GM18517 (cell line): Measurements from ENCODE around the gene PXDN.

Experiments
- ATAC-seq: cut with Tn5 transposase; IDR thresholded peaks from one replicate; pipeline ENCODE4 v1.9.1; 2021; ENCODE audit warnings: mild to moderate bottlenecking, moderate library complexity; ENCODE audit not compliant: unreplicated experiment

PXDN gene

GRCh38 chr2:1605102-1606045 is 138.9 kb downstream of the PXDN start:
- ATAC-seq, result no peak

GRCh38 chr2:1603521-1603920 is 140.8 kb downstream of the PXDN start:
- no peak for ATAC-seq

GRCh38 chr2:1603059-1603458 is 141.3 kb downstream of the PXDN start:
- ATAC-seq, result no peak

- no peak for ATAC-seq
These were observed 141.9 kb downstream of the PXDN start for GRCh38 chr2:1602278-1603010.

GRCh38 chr2:1601471-1602277 is 142.6 kb downstream of the PXDN start:
- ATAC-seq, result no peak

- ATAC-seq, result no peak
These were observed 143.3 kb downstream of the PXDN start for GRCh38 chr2:1601067-1601412.

GRCh38 chr2:1600191-1601066 is 143.9 kb downstream of the PXDN start:
- no peak for ATAC-seq

GRCh38 chr2:1599301-1600085 is 144.8 kb downstream of the PXDN start:
- no peak for ATAC-seq

- no peak for ATAC-seq
These were observed 145.5 kb downstream of the PXDN start for GRCh38 chr2:1598800-1599199.

- no peak for ATAC-seq
These were observed 146.1 kb downstream of the PXDN start for GRCh38 chr2:1598041-1598710.

- no peak for ATAC-seq
These were observed 149.0 kb downstream of the PXDN start for GRCh38 chr2:1595274-1595673.

GRCh38 chr2:1594373-1595171 is 149.7 kb downstream of the PXDN start:
- ATAC-seq, result no peak

- no peak for ATAC-seq
These were observed 150.3 kb downstream of the PXDN start for GRCh38 chr2:1594123-1594372.

GRCh38 chr2:1593371-1594122 is 150.8 kb downstream of the PXDN start:
- ATAC-seq, result no peak

- no peak for ATAC-seq
These were observed 152.1 kb downstream of the PXDN start for GRCh38 chr2:1591978-1592907.

- no peak for ATAC-seq
These were observed 152.9 kb downstream of the PXDN start for GRCh38 chr2:1591461-1591770.
